Endothelial cell of umbilical vein (primary cell): ENCODE measurements around the gene SERINC2. TPM values are rescaled to one million over a fixed set of nuclear protein-coding genes. Genes with fewer than 3 reads are reported as not detected.

Experiments
- BruUV-seq: library from RNA; stranded (reverse); fragments of 400-500 nt; replicated peaks from 2 replicates; lab custom pipeline; 2021; lab: Mats Ljungman, UMichigan
- CTCF ChIA-PET: fragments of 300-600, 350-600 bp; sonication (Branson Sonifier 250); formaldehyde crosslinking; loops from one replicate; lab custom pipeline; 2021; ENCODE audit warnings: antibody characterized with exemption, inconsistent platforms; lab: Charles Lee
- POLR2A ChIA-PET: fragments of 300-600, 350-600 bp; sonication (Branson Sonifier 250); formaldehyde crosslinking; loops from one replicate; lab custom pipeline; 2021; ENCODE audit warnings: antibody characterized with exemption, inconsistent platforms; lab: Charles Lee
- DNase-seq: peaks from one replicate; pipeline ENCODE4 v3.0.0-alpha.2; 2011; ENCODE audit warnings: low read depth, low spot score
- FAIRE-seq: peaks from 2 replicates; lab custom pipeline; 2011; peaks lifted over from hg19 to GRCh38; lab: Jason Lieb, UNC
- H2AFZ ChIP-seq: 2 replicates; pipeline ENCODE4 v1.6.0; 2012; ENCODE audit warnings: low read depth, low read length, control low read depth, inconsistent platforms
- H3K27ac ChIP-seq: 2 replicates; pipeline ENCODE4 v1.5.1; 2011; ENCODE audit warnings: low read depth, mild to moderate bottlenecking, control low read depth, low read length, moderate library complexity; ENCODE audit not compliant: insufficient read depth
- H3K27me3 ChIP-seq, 2 experiments: 2 replicates each; pipeline versions ENCODE4 v1.6.0 to v1.6.1; 2011; ENCODE audit warnings: low read length in 2 of 2, mixed read lengths in 1 of 2; ENCODE audit not compliant: control insufficient read depth in 2 of 2, insufficient read depth in 2 of 2
- H3K36me3 ChIP-seq, 2 experiments: 2 replicates in 1 of 2; 3 replicates in 1 of 2; pipeline ENCODE4 v1.5.1; 2011; ENCODE audit warnings: low read length in 2 of 2, mild to moderate bottlenecking in 1 of 2, moderate library complexity in 1 of 2; ENCODE audit not compliant: control insufficient read depth in 2 of 2, insufficient read depth in 2 of 2; ENCODE audit errors: extremely low read depth in 1 of 2
- H3K4me1 ChIP-seq: 3 replicates; pipeline ENCODE4 v1.5.1; 2011; ENCODE audit warnings: mild to moderate bottlenecking, low read length; ENCODE audit not compliant: control insufficient read depth, insufficient read depth; ENCODE audit errors: extremely low read depth
- H3K4me2 ChIP-seq: 2 replicates; pipeline ENCODE4 v1.6.1; 2011; ENCODE audit warnings: low read length, control low read depth, mixed read lengths; ENCODE audit not compliant: insufficient read depth
- H3K4me3 ChIP-seq, 3 experiments: fragments of 200-600 bp in 1 of 3; sonication (generic), shearing (Covaris generic) in 1 of 3; replicated peaks in 1 of 3; 2 replicates each; pipeline ENCODE4 v1.5.1; 2011 to 2016; ENCODE audit warnings: control low read depth in 3 of 3, low read length in 3 of 3, mild to moderate bottlenecking in 2 of 3, inconsistent platforms in 1 of 3, low read depth in 1 of 3, moderate library complexity in 1 of 3; ENCODE audit not compliant: insufficient read depth in 1 of 3
- H3K79me2 ChIP-seq: 2 replicates; pipeline ENCODE4 v1.6.0; 2012; ENCODE audit warnings: low read length, inconsistent platforms; ENCODE audit not compliant: control insufficient read depth, insufficient read depth
- H3K9ac ChIP-seq: replicated peaks from 2 replicates; pipeline ENCODE3; 2011; ENCODE audit warnings: low read length, control low read depth; ENCODE audit not compliant: insufficient read depth; ENCODE audit errors: extremely low read depth
- H3K9me1 ChIP-seq: replicated peaks from 3 replicates; pipeline ENCODE4 v1.6.0; 2011; ENCODE audit warnings: mild to moderate bottlenecking, low read length; ENCODE audit not compliant: control insufficient read depth, insufficient read depth; ENCODE audit errors: extremely low read depth
- H3K9me3 ChIP-seq: replicated peaks from 2 replicates; pipeline ENCODE4 v1.5.1; 2012; ENCODE audit warnings: low read length, inconsistent platforms; ENCODE audit not compliant: control insufficient read depth, insufficient read depth
- H4K20me1 ChIP-seq: replicated peaks from 2 replicates; pipeline ENCODE3; 2011; ENCODE audit warnings: mild to moderate bottlenecking, low read length; ENCODE audit not compliant: control insufficient read depth, insufficient read depth; ENCODE audit errors: extremely low read depth
- CTCF ChIP-seq, 2 donors: IDR thresholded peaks; 1 replicate in 1 of 2; 2 replicates in 1 of 2; pipeline ENCODE4 v1.5.1; 2011; ENCODE audit warnings: low read length in 2 of 2, mild to moderate bottlenecking in 2 of 2, moderate library complexity in 2 of 2, control low read depth in 1 of 2, inconsistent platforms in 1 of 2, low read depth in 1 of 2; ENCODE audit not compliant: insufficient read depth in 1 of 2; ENCODE audit errors: extremely low read depth in 1 of 2
- EZH2 ChIP-seq: IDR thresholded peaks from 2 replicates; pipeline ENCODE4 v1.6.1; 2012; ENCODE audit warnings: borderline replicate concordance, low read depth, mild to moderate bottlenecking, moderate library complexity, low read length, inconsistent platforms; ENCODE audit not compliant: severe bottlenecking
- FOS ChIP-seq: IDR thresholded peaks from 2 replicates; pipeline ENCODE4 v1.6.1; 2011; ENCODE audit warnings: mild to moderate bottlenecking, low read length, moderate library complexity, borderline replicate concordance; ENCODE audit not compliant: insufficient read depth
- JUN ChIP-seq: IDR thresholded peaks from 2 replicates; pipeline ENCODE4 v1.6.1; 2011; ENCODE audit warnings: borderline replicate concordance, low read depth; ENCODE audit not compliant: insufficient read length, insufficient read depth
- MAX ChIP-seq: IDR thresholded peaks from 2 replicates; pipeline ENCODE4 v1.6.1; 2011; ENCODE audit not compliant: insufficient read depth, insufficient read length
- MYC ChIP-seq: IDR thresholded peaks from one replicate; pipeline ENCODE4 v1.6.1; 2011; ENCODE audit warnings: mild to moderate bottlenecking, low read depth, low read length
- POLR2A ChIP-seq: IDR thresholded peaks from 2 replicates; pipeline ENCODE4 v1.6.1; 2012; ENCODE audit warnings: low read depth, mild to moderate bottlenecking, control low read depth, low read length
- dilution Hi-C: fragments of 300-500 bp; cut with MboI; formaldehyde crosslinking; loops from one replicate; pipeline ENCODE4 v1.15.0; 2019; ENCODE audit warnings: low sequenced_read_pairs; ENCODE audit not compliant: extremely low pct_ligation_motif_present
- intact Hi-C: fragments of 100-400 bp; cut with micrococcal nuclease; formaldehyde crosslinking; loops from one replicate; pipeline ENCODE4 v1.10.0; 2022
- polyA plus RNA-seq, 4 experiments: library from polyadenylated mRNA; depleted of rRNA in 3 of 4; stranded (reverse) in 3 of 4; unstranded in 1 of 4; fragments of >200 nt; gene quantifications; 2 replicates each; pipeline versions ENCODE4 v1.2.1 to v1.2.3, GENCODE V29; 2011 to 2012; ENCODE audit warnings: missing spikeins in 1 of 4
- total RNA-seq: library from RNA; stranded (reverse); gene quantifications from 2 replicates; pipeline ENCODE4 v1.2.3, GENCODE V29; 2021

SERINC2 gene
- total and polyA plus RNA-seq, 2 donors (not counting 3 experiments of a cell fraction or from before 2014, with no cell fraction given): 19.4 to 34.6 TPM

- no TSS peak for BruUV-seq
- Histone ChIP-seq H3K9me3 (no peaks in the 10 kb centered on the region), H3K27me3 (no peaks in the 10 kb centered on the region), H3K4me1 (no peaks in the 10 kb centered on the region), H3K27ac (no peak overlapping the region), H3K4me2 (no peak overlapping the region), H3K4me3 (no peak overlapping the region), H4K20me1 (no peaks in the 10 kb centered on the region), H3K9me1 (no peaks in the 10 kb centered on the region), H3K9ac (no peak overlapping the region), H3K79me2 (no peaks in the 10 kb centered on the region), H3K36me3 (no peaks in the 10 kb centered on the region), H2AFZ (no peak overlapping the region)
- ChIA-PET POLR2A (no interaction called here), CTCF (interaction anchor here (1.6 kb wide), 1 partner anchor 9 kb away, joined by 3 read pairs; no protein-coding TSS in a partner anchor)
- TF ChIP-seq MYC: no peak
- TF ChIP-seq MAX: peak; percentile 45
- no peak for TF ChIP-seq FOS
- no peak for FAIRE-seq
- intact Hi-C loops (no loop called here), dilution Hi-C loops (no loop called here)
- DNase-seq: no peak
Observed at GRCh38 chr1:31380181-31380580, 32.8 kb upstream of the SERINC2 start.

- DNase-seq: no peak
- Histone ChIP-seq H2AFZ (no peak overlapping the region), H3K9me3 (no peaks in the 10 kb centered on the region), H3K36me3 (no peaks in the 10 kb centered on the region), H4K20me1 (no peaks in the 10 kb centered on the region), H3K4me3 (no peak overlapping the region), H3K4me2 (no peak overlapping the region), H3K9ac (no peak overlapping the region), H3K27ac (no peak overlapping the region), H3K9me1 (no peaks in the 10 kb centered on the region), H3K4me1 (no peaks in the 10 kb centered on the region), H3K27me3 (no peaks in the 10 kb centered on the region), H3K79me2 (no peaks in the 10 kb centered on the region)
- no TSS peak for BruUV-seq
- dilution Hi-C loops: no loop called here
- no peak for FAIRE-seq
- TF ChIP-seq POLR2A: no peak
- TF ChIP-seq CTCF (IDR thresholded peaks at IDR 0.05; ENCODE audit: extremely low read depth in 1 of 2, insufficient read depth in 1 of 2, low read depth in 1 of 2, low read length in 2 of 2): no peak
- no peak for TF ChIP-seq FOS
- no peak for TF ChIP-seq JUN
- no peak for TF ChIP-seq MYC
- no peak for TF ChIP-seq EZH2
- ChIA-PET CTCF (no interaction called here), POLR2A (no interaction called here)
- intact Hi-C loops: no loop called here
Observed at GRCh38 chr1:31381394-31382294, 31.4 kb upstream of the SERINC2 start.
